LNCaP clone FGC (cell line): ENCODE results near the gene PCSK2.

Experiments
- DNase-seq: peaks from one replicate; pipeline ENCODE4 v3.0.0-alpha.2; 2011; ENCODE audit warnings: low read depth
- H3K4me3 ChIP-seq: 2 replicates; pipeline ENCODE4 v1.5.1; 2011; ENCODE audit warnings: mild to moderate bottlenecking, low read depth, low read length, control low read depth
- TF ChIP-seq, protein P1 (sequence below): IDR thresholded peaks from 2 replicates; pipeline ENCODE4 v1.5.1; 2012; ENCODE audit warnings: mild to moderate bottlenecking; ENCODE audit not compliant: control insufficient read depth, insufficient read depth; ENCODE audit errors: extremely low read depth

Gene PCSK2

DNA sequence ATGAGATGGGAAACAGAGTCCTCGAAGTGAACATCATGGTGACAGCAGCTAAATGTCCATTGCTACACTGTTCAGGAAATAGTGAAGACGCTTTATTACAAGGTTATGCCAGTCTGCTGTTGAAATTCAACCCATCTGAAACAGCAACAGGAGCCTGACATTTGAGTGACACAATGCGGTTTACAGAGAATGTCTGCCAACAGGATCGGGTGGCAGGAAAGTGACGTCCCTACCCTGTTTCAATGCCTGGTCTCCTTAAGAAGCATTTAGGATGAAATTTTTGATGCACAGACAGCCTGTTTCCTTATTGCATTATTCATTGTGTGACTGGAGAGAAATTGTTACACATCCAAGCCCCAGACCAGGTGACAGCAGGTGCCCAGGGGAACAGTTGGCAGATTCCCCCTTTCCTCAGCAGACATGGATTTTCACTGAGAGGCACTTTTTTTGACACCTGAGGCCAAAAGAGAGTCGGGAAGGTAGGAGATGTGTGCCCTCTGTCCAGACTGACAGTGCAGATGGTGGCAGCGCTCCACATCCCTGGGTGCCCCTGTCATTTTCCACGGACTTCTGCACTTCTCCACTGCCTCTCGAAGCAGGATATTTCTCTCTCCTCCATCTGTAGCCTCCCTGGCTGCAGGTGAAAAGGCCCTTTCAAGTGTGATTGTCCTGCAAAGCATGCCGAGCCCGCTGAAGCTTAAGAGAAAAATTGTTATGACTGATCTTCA lies 216.5 kb downstream of the PCSK2 start:
- TF ChIP-seq, protein P1, sequence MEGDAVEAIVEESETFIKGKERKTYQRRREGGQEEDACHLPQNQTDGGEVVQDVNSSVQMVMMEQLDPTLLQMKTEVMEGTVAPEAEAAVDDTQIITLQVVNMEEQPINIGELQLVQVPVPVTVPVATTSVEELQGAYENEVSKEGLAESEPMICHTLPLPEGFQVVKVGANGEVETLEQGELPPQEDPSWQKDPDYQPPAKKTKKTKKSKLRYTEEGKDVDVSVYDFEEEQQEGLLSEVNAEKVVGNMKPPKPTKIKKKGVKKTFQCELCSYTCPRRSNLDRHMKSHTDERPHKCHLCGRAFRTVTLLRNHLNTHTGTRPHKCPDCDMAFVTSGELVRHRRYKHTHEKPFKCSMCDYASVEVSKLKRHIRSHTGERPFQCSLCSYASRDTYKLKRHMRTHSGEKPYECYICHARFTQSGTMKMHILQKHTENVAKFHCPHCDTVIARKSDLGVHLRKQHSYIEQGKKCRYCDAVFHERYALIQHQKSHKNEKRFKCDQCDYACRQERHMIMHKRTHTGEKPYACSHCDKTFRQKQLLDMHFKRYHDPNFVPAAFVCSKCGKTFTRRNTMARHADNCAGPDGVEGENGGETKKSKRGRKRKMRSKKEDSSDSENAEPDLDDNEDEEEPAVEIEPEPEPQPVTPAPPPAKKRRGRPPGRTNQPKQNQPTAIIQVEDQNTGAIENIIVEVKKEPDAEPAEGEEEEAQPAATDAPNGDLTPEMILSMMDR: no peak
- no peak overlapping the region for H3K4me3 ChIP-seq
- no peak for DNase-seq

DNA sequence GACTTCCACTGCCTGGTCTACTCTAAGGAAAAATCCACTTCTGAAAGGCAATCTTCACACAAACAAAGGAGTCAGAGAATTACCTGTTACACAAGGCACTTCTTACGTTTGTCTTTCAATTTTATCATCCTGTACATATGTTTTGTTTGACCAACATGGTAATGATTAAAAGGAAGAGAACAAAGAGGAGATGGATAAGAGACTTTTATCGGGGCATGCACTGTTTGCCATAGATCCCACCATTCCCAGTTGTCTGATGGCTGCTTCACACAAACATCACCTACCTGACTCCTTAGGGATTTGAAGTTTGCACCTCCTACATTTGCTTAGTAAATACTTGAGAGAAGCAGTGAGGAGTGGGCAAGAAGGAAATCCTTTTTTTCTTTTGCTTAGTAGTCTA lies 217.3 kb downstream of the PCSK2 start:
- TF ChIP-seq, protein P1: no peak
- H3K4me3 ChIP-seq: no peak overlapping the region
- no peak for DNase-seq

DNA sequence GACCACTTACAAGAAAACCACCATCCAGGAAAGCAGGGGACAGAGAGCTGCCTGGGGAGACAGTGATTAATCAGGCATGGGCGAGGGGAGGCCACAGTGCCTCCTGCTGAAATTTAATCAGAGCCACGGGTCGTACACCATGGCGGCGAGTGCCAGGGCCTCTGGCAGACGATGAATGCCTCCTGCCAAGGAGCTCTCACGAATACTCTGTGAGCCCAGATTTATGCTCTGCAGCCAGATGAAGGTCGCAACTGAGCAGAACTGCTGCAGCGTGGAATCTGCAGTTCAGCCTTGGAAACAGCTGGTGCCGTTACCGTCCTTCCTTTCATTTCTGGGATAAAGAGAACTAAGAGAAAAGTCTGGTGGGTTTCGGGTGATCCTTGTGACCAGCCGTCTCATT lies 218.7 kb downstream of the PCSK2 start:
- TF ChIP-seq, protein P1: no peak
- no peak overlapping the region for H3K4me3 ChIP-seq
- no peak for DNase-seq

DNA sequence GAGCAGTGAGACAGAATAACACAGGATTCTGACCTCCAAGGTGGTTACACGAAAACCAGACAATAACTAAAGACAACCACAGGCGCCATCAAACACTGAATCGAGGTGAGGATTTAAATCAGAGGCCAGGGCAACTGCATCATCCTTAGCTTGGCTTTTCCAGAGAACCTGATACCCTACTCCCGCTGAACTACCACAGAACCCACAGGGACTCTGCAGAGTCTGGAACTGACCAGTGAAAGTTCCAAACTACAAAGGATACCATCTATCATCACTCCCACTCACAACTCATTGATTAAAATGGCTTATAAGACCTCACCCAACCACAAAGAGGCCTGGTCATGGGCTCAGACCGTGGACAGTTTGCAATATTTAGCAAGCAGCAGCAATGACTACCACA lies 219.3 kb downstream of the PCSK2 start:
- TF ChIP-seq, protein P1: no peak
- no peak overlapping the region for H3K4me3 ChIP-seq
- no peak for DNase-seq

DNA sequence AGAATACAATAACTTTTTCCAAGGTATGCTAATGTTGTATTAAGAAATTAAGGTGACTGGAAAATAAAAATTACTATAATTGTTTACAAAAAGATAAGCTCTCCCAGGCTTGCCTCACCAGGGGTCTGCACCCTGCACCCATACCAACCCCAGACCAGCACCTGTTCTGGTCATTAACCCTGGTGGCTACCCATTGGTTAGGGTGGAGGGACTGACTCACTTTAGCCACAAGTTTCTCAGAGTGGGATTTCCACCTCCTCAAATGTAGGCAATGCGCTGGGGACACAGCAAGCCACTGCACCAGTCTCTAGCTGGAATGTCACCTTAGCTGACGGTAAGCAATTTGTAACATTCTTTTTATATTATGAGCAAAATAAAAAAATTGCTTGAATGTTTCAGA lies 221.2 kb downstream of the PCSK2 start:
- H3K4me3 ChIP-seq: no peak overlapping the region
- TF ChIP-seq, protein P1: no peak
- DNase-seq: no peak

DNA sequence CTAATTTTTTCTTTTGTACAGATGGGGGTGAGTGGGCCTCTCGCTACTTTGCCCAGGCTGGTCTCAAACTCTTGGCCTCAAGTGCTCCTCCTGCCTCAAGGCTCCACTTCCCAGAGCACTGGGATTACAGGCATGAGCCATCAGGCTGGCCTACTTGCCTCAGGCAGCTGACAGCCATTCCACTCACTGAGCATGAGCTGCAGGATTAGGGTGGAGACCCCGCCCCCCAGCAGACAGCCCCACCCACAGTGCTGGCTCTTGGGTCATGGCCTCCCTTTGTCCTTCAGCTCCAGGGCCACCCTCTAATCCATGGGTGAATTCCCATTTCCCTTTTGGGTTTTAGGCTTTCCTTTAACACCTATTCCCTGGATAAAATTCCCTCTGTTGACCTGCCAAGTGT lies 222.2 kb downstream of the PCSK2 start:
- no peak for DNase-seq
- TF ChIP-seq, protein P1: no peak
- H3K4me3 ChIP-seq: no peak overlapping the region

DNA sequence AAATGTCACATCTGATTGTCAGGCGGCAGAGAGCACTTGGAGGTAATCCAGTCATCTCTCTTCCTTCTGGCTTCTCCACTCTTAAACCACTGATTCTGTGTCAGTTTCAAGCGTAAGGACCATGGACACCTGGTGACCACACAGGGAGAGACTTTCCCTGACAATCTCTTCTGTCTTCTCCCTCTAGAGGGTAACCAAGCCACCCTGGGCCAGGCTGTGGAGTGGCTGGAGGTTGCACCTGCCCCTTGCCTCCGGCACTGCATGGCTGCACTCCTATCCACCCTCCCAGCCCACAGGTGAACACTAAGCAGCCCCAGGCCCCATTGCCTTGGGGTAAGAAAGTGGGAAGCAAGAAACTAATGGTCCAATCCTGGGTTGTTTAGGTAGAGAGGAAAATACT lies 225.6 kb downstream of the PCSK2 start:
- no peak for DNase-seq
- TF ChIP-seq, protein P1: no peak
- H3K4me3 ChIP-seq: no peak overlapping the region
